ENCODE data around the gene ENPP3. TPM values are rescaled to one million over a fixed set of nuclear protein-coding genes. Genes with fewer than 3 reads are reported as not detected.

Gene ENPP3
- total and polyA plus RNA-seq, 2 of the 13 experiments (the other 11 are each of a cell fraction or from before 2014, with no cell fraction given) = 40.0 to 75.4 TPM

DNA sequence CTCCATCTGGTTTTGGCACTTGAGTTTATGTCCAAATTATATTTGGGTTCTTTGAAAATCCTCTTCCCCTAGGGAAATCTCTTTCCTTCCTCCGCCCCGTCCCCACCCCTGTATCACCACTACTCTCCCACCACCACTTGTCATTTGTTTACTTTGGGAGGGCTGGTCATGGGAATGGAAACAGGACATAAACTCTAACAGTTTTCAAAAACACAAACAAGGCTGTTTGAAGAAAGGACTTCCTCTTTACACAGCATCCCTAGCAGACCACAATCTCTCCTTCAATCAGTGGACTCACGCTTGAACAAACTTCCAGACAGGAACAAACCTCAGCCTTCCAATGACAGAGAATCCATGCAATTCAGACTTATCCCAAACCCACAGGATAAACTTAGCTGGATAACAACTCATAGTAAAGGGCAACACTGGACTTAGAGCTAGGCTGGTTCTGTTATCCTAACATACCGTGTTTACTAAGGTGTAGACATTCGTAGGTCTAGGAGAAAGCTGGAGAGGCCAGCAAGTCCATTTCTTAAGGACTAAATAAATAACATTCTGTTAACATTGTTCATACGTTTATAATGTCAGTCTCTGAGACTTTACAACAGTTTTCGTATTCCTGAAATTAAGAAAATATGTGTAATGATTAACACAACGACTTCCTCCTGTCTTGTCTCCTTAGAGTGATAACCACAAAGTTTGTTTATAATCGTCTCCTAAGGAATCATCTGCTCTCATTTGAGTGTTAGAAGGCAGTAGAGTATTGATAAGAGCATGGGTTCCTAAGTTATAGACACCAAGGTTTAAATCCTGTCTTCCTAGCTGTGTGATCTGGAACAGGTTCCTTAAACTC lies 117.8 kb downstream of the ENPP3 start (continued):
- TF ChIP-seq ZHX1 (CRISPR knock-in tag; IDR thresholded peaks at IDR 0.05; ENCODE audit: low read depth) = no peak
- peak; percentile 8; the same call in 1 of the 2 replicates for TF ChIP-seq PBX2 (CRISPR knock-in tag; IDR thresholded peaks at IDR 0.05)
- TF ChIP-seq, protein P1, sequence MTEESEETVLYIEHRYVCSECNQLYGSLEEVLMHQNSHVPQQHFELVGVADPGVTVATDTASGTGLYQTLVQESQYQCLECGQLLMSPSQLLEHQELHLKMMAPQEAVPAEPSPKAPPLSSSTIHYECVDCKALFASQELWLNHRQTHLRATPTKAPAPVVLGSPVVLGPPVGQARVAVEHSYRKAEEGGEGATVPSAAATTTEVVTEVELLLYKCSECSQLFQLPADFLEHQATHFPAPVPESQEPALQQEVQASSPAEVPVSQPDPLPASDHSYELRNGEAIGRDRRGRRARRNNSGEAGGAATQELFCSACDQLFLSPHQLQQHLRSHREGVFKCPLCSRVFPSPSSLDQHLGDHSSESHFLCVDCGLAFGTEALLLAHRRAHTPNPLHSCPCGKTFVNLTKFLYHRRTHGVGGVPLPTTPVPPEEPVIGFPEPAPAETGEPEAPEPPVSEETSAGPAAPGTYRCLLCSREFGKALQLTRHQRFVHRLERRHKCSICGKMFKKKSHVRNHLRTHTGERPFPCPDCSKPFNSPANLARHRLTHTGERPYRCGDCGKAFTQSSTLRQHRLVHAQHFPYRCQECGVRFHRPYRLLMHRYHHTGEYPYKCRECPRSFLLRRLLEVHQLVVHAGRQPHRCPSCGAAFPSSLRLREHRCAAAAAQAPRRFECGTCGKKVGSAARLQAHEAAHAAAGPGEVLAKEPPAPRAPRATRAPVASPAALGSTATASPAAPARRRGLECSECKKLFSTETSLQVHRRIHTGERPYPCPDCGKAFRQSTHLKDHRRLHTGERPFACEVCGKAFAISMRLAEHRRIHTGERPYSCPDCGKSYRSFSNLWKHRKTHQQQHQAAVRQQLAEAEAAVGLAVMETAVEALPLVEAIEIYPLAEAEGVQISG (CRISPR knock-in tag; IDR thresholded peaks at IDR 0.05) = peak; percentile 48
- peak; percentile 75 for TF ChIP-seq MIER2 (CRISPR knock-in tag; IDR thresholded peaks at IDR 0.05)
- TF ChIP-seq CAMTA2 (CRISPR knock-in tag; IDR thresholded peaks at IDR 0.05; ENCODE audit: borderline replicate concordance) = no peak
- TF ChIP-seq AGO1 (IDR thresholded peaks at IDR 0.05; ENCODE audit: low read depth, low read length, poor library complexity, severe bottlenecking) = no peak
- peak; percentile 54 for TF ChIP-seq NFYC (CRISPR knock-in tag; IDR thresholded peaks at IDR 0.05)
- TF ChIP-seq DNMT3B (CRISPR knock-in tag; conservative IDR thresholded peaks at IDR 0.05) = peak; percentile 83; the same call in 1 of the 2 replicates
- TF ChIP-seq SMYD3 (CRISPR knock-in tag; IDR thresholded peaks at IDR 0.05) = peak; percentile 69; the same call in 1 of the 2 replicates
- TF ChIP-seq SOX5 (CRISPR knock-in tag; IDR thresholded peaks at IDR 0.05; ENCODE audit: borderline replicate concordance) = peak; percentile 93; the same call in 1 of the 2 replicates
- peak; percentile 81 for TF ChIP-seq RNF219 (CRISPR knock-in tag; IDR thresholded peaks at IDR 0.05)
- TF ChIP-seq ZBTB38 (CRISPR knock-in tag; IDR thresholded peaks at IDR 0.05) = no peak; the same call in 1 of the 2 replicates
- TF ChIP-seq ELF3 (CRISPR knock-in tag; IDR thresholded peaks at IDR 0.05) = peak; percentile 99
- TF ChIP-seq SIX1 (CRISPR knock-in tag; IDR thresholded peaks at IDR 0.05; ENCODE audit: borderline replicate concordance) = peak; percentile 74; the same call in 1 of the 2 replicates
- no peak for TF ChIP-seq ZBTB42 (CRISPR knock-in tag; IDR thresholded peaks at IDR 0.05)
- peak; percentile 83; the same call in 1 of the 2 replicates for TF ChIP-seq NAIF1 (CRISPR knock-in tag; IDR thresholded peaks at IDR 0.05; ENCODE audit: borderline replicate concordance)
- TF ChIP-seq HOXA3 (CRISPR knock-in tag; IDR thresholded peaks at IDR 0.05) = peak; percentile 76
- TF ChIP-seq ZNF747 (CRISPR knock-in tag; IDR thresholded peaks at IDR 0.05; ENCODE audit: borderline replicate concordance) = peak; percentile 76; the same call in 1 of the 2 replicates
- TF ChIP-seq ZNF546 (CRISPR knock-in tag; conservative IDR thresholded peaks at IDR 0.05) = 0 out of 2 replicates have a peak, but pooled peaks have one; percentile 12
- peak; percentile 97 for TF ChIP-seq FOXA3 (CRISPR knock-in tag; IDR thresholded peaks at IDR 0.05)
